MCF 10A (cell line): ENCODE measurements around the gene ARF1. TPM values are rescaled to one million over a fixed set of nuclear protein-coding genes. Genes with fewer than 3 reads are reported as not detected.

Experiments used
- BruUV-seq: library from RNA; stranded (reverse); fragments of 400-500 nt; replicated peaks from 2 replicates; lab custom pipeline; 2021; lab: Mats Ljungman, UMichigan
- CTCF ChIA-PET: fragments of 300-600 bp; sonication (Branson Sonifier 250); formaldehyde crosslinking; extraction: SDS; loops from one replicate; lab custom pipeline; 2021; ENCODE audit warnings: antibody characterized with exemption, inconsistent platforms; lab: Yijun Ruan, JAX
- POLR2A ChIA-PET: fragments of 300-600, 350-650 bp; sonication (Branson Sonifier 250); formaldehyde crosslinking; extraction: SDS; loops from one replicate; lab custom pipeline; 2020; ENCODE audit warnings: antibody characterized with exemption, inconsistent platforms; lab: Yijun Ruan, JAX
- DNase-seq: peaks from one replicate; pipeline ENCODE4 v3.0.0-alpha.2; 2018; ENCODE audit not compliant: unreplicated experiment
- H3K27ac Mint-ChIP-seq: one replicate; pipeline ENCODE4 v1.8.0; 2022; ENCODE audit warnings: mild to moderate bottlenecking, low read depth, mixed read lengths; ENCODE audit not compliant: unreplicated experiment
- H3K27me3 Mint-ChIP-seq: one replicate; pipeline ENCODE4 v1.8.0; 2022; ENCODE audit warnings: mixed read lengths; ENCODE audit not compliant: insufficient read depth, unreplicated experiment
- H3K36me3 Mint-ChIP-seq: one replicate; pipeline ENCODE4 v1.8.0; 2022; ENCODE audit warnings: mild to moderate bottlenecking, moderate library complexity, mixed read lengths; ENCODE audit not compliant: insufficient read depth, unreplicated experiment
- H3K4me1 Mint-ChIP-seq: one replicate; pipeline ENCODE4 v1.8.0; 2022; ENCODE audit warnings: mixed read lengths; ENCODE audit not compliant: insufficient read depth, unreplicated experiment
- H3K4me3 Mint-ChIP-seq: one replicate; pipeline ENCODE4 v1.8.0; 2022; ENCODE audit warnings: mild to moderate bottlenecking, moderate library complexity, mixed read lengths; ENCODE audit not compliant: unreplicated experiment
- H3K9me3 Mint-ChIP-seq: one replicate; pipeline ENCODE4 v1.8.0; 2022; ENCODE audit warnings: mixed read lengths; ENCODE audit not compliant: unreplicated experiment
- CTCF ChIP-seq: fragments of 200-600 bp; IDR thresholded peaks from one replicate; pipeline ENCODE4 v1.8.0; 2022; ENCODE audit warnings: antibody characterized with exemption, mild to moderate bottlenecking; ENCODE audit not compliant: unreplicated experiment
- intact Hi-C: fragments of 100-400 bp; cut with micrococcal nuclease; formaldehyde crosslinking; loops from 2 replicates; pipeline ENCODE4 v1.14.1; 2022
- total RNA-seq: library from RNA; stranded (reverse); gene quantifications from 2 replicates; pipeline ENCODE4 v1.2.3, GENCODE V29; 2022

Gene ARF1
- total RNA-seq, 1 experiment from 2014 or later = 870 TPM

GRCh38 chr1:228073857-228074545, 8.5 kb upstream of the ARF1 start:
- POLR2A ChIA-PET = interaction anchor here (0.6 to 1.2 kb wide), 7 partner anchors 8 to 268 kb away, joined by 3 to 19 read pairs (median 3); partner anchors contain the start of gene ARF1
- Mint-ChIP-seq H3K36me3 (peaks cover 6% of the 10 kb centered on the region), H3K4me1 (peaks cover 11% of the 10 kb centered on the region), H3K4me3 (no peak overlapping the region), H3K27me3 (peaks cover 2% of the 10 kb centered on the region), H3K9me3 (no peaks in the 10 kb centered on the region), H3K27ac (no peak overlapping the region)
- TF ChIP-seq CTCF = peak; percentile 77
- DNase-seq = peak; percentile 74
- intact Hi-C loops = loop anchor here (1.0 to 5.0 kb wide), 4 partner anchors 70 to 312 kb away; no protein-coding TSS in a partner anchor
- no TSS peak for BruUV-seq
- CTCF ChIA-PET = interaction anchor here (0.6 to 3.2 kb wide), 14 partner anchors 57 to 1456 kb away, joined by 3 to 37 read pairs (median 3); no protein-coding TSS in a partner anchor

- Mint-ChIP-seq H3K4me3 (no peak overlapping the region), H3K27ac (no peak overlapping the region), H3K9me3 (no peaks in the 10 kb centered on the region), H3K27me3 (no peaks in the 10 kb centered on the region), H3K36me3 (peaks cover 6% of the 10 kb centered on the region), H3K4me1 (peaks cover 11% of the 10 kb centered on the region)
- no TSS peak for BruUV-seq
- TF ChIP-seq CTCF = no peak
- DNase-seq = no peak
- intact Hi-C loops = loop anchor here (1.0 to 5.0 kb wide), 4 partner anchors 71 to 313 kb away; no protein-coding TSS in a partner anchor
- POLR2A ChIA-PET = interaction anchor here (1.3 to 2.2 kb wide), 2 partner anchors 61 to 76 kb away, joined by 3 to 6 read pairs; no protein-coding TSS in a partner anchor
- CTCF ChIA-PET = interaction anchor here (0.6 to 3.2 kb wide), 10 partner anchors 58 to 1455 kb away, joined by 3 to 37 read pairs (median 4); no protein-coding TSS in a partner anchor
These were observed 7.4 kb upstream of the ARF1 start for GRCh38 chr1:228074954-228075730.

- no TSS peak for BruUV-seq
- Mint-ChIP-seq H3K27ac (no peak overlapping the region), H3K9me3 (no peaks in the 10 kb centered on the region), H3K27me3 (no peaks in the 10 kb centered on the region), H3K36me3 (peaks cover 6% of the 10 kb centered on the region), H3K4me1 (peaks cover 11% of the 10 kb centered on the region), H3K4me3 (no peak overlapping the region)
- ChIA-PET POLR2A (interaction anchor here (0.9 to 2.2 kb wide), 3 partner anchors 12 to 76 kb away, joined by 3 to 6 read pairs (median 4); no protein-coding TSS in a partner anchor), CTCF (interaction anchor here (0.6 to 2.6 kb wide), 3 partner anchors 27 to 80 kb away, joined by 3 to 32 read pairs (median 3); no protein-coding TSS in a partner anchor)
- no peak for DNase-seq
- no peak for TF ChIP-seq CTCF
- intact Hi-C loops = no loop called here
These were observed 6.7 kb upstream of the ARF1 start for GRCh38 chr1:228075801-228076271.
